ENCODE measurements around the gene ZNF662.

ZNF662 gene

GRCh38 chr3:42906070-42906847, at the start of gene ZNF662:
Gene ZNF662 (plus strand): TSS chr3:42906142. CDS start chr3:42908115, 1,973 bp downstream.
- no peak within 1 kb of the TSS for H3K27ac ChIP-seq (ENCODE audit: low read length)
- no peaks in the 10 kb centered on the region for H3K36me3 ChIP-seq (ENCODE audit: insufficient read depth, low read depth, low read length)
- H3K4me3 ChIP-seq (ENCODE audit: low read length) = no peak within 1 kb of the TSS
- H3K27me3 ChIP-seq (ENCODE audit: insufficient read depth, low read length) = no peaks in the 10 kb centered on the region
- H3K4me1 ChIP-seq (ENCODE audit: insufficient read depth, low read length) = no peaks in the 10 kb centered on the region
- H3K9me3 ChIP-seq (ENCODE audit: insufficient read depth, low read depth, low read length) = 0 out of 2 replicates have a peak, but pooled peaks cover 6% of the 10 kb centered on the region
- H3K9ac ChIP-seq (ENCODE audit: low read depth, low read length) = no peak within 1 kb of the TSS

DNA sequence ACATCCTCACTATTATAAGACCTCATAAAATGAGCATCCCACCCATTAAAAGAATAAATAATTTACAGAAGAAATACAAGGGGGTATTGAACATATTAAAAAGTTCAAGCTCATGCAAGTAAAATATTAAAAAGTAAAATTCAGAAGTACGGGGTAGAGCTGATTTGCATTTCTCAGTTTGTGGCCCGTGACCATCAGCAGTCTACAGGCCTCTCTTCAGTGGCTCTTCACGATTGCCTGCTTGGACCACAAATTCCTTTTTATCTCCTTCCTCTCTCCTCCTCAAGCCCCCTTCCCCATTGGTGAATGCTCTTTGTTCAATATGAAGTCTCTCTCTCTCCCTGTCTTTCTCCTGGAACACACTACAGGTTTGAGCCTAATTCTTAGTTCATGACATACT, 49.4 kb upstream of the ZNF662 start:
- no peaks in the 10 kb centered on the region for H3K4me1 ChIP-seq (ENCODE audit: insufficient read depth, low read length)
- no peak overlapping the region for H3K27ac ChIP-seq (ENCODE audit: low read length)
- H3K4me3 ChIP-seq (ENCODE audit: low read length) = no peak overlapping the region
- no peaks in the 10 kb centered on the region for H3K27me3 ChIP-seq (ENCODE audit: insufficient read depth, low read length)
- no peaks in the 10 kb centered on the region for H3K36me3 ChIP-seq (ENCODE audit: insufficient read depth, low read depth, low read length)
- H3K9me3 ChIP-seq (ENCODE audit: insufficient read depth, low read depth, low read length) = no peaks in the 10 kb centered on the region
- no peak overlapping the region for H3K9ac ChIP-seq (ENCODE audit: low read depth, low read length)

DNA sequence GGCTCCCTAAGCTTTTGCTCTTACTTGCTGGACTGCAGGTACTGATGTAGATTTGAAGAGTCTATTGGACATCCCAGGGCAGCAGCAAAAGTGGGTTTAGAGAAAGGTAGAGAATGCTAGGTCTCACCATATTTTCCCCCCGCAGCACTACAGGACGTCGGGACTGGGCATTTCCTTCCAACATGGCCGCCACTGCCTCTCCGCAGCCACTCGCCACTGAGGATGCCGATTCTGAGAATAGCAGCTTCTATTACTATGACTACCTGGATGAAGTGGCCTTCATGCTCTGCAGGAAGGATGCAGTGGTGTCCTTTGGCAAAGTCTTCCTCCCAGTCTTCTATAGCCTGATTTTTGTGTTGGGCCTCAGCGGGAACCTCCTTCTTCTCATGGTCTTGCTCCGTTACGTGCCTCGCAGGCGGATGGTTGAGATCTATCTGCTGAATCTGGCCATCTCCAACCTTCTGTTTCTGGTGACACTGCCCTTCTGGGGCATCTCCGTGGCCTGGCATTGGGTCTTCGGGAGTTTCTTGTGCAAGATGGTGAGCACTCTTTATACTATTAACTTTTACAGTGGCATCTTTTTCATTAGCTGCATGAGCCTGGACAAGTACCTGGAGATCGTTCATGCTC, 41.5 kb upstream of the ZNF662 start:
- H3K27me3 ChIP-seq (ENCODE audit: insufficient read depth, low read length) = no peaks in the 10 kb centered on the region
- H3K4me1 ChIP-seq (ENCODE audit: insufficient read depth, low read length) = no peaks in the 10 kb centered on the region
- no peaks in the 10 kb centered on the region for H3K9me3 ChIP-seq (ENCODE audit: insufficient read depth, low read depth, low read length)

GRCh38 chr3:42865256-42865655, 40.7 kb upstream of the ZNF662 start:
- no peaks in the 10 kb centered on the region for H3K27me3 ChIP-seq (ENCODE audit: insufficient read depth, low read length)

More for the DNA sequence above, 41.5 kb upstream of the ZNF662 start:
- no peak overlapping the region for H3K9ac ChIP-seq (ENCODE audit: low read depth, low read length)
- no peak overlapping the region for H3K4me3 ChIP-seq (ENCODE audit: low read length)
- H3K36me3 ChIP-seq (ENCODE audit: insufficient read depth, low read depth, low read length) = no peaks in the 10 kb centered on the region
- H3K27ac ChIP-seq (ENCODE audit: low read length) = no peak overlapping the region

DNA sequence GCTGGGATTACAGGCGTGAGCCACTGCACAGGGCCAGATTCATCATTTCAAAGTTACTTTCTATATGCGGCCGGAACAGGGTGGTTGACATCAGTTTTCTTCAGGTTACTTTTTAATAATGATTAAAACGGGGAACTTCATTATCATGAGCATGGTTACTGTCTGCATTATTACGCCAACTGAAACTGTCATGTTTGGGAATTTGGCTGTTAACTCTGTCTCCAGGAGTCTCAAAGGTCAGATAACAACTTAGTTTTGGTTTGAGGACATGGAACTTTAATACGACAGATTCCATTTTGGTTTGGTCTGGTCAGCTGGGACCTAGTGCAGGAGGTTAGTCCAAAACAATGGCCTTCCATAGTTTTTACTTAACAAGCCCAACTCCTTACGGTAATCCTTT, 38.8 kb upstream of the ZNF662 start:
- no peak overlapping the region for H3K9ac ChIP-seq (ENCODE audit: low read depth, low read length)
- no peaks in the 10 kb centered on the region for H3K4me1 ChIP-seq (ENCODE audit: insufficient read depth, low read length)
- no peak overlapping the region for H3K4me3 ChIP-seq (ENCODE audit: low read length)
- H3K27me3 ChIP-seq (ENCODE audit: insufficient read depth, low read length) = no peaks in the 10 kb centered on the region
- H3K27ac ChIP-seq (ENCODE audit: low read length) = no peak overlapping the region
- no peaks in the 10 kb centered on the region for H3K36me3 ChIP-seq (ENCODE audit: insufficient read depth, low read depth, low read length)
- no peaks in the 10 kb centered on the region for H3K9me3 ChIP-seq (ENCODE audit: insufficient read depth, low read depth, low read length)

More at GRCh38 chr3:42865256-42865655, 40.7 kb upstream of the ZNF662 start:
- no peaks in the 10 kb centered on the region for H3K9me3 ChIP-seq (ENCODE audit: insufficient read depth, low read depth, low read length)
- H3K36me3 ChIP-seq (ENCODE audit: insufficient read depth, low read depth, low read length) = no peaks in the 10 kb centered on the region
- no peak overlapping the region for H3K4me3 ChIP-seq (ENCODE audit: low read length)
- no peak overlapping the region for H3K9ac ChIP-seq (ENCODE audit: low read depth, low read length)
- H3K27ac ChIP-seq (ENCODE audit: low read length) = no peak overlapping the region
- H3K4me1 ChIP-seq (ENCODE audit: insufficient read depth, low read length) = no peaks in the 10 kb centered on the region

GRCh38 chr3:42868841-42869240, 37.1 kb upstream of the ZNF662 start:
- H3K4me3 ChIP-seq (ENCODE audit: low read length) = no peak overlapping the region
- H3K36me3 ChIP-seq (ENCODE audit: insufficient read depth, low read depth, low read length) = no peaks in the 10 kb centered on the region
- no peak overlapping the region for H3K9ac ChIP-seq (ENCODE audit: low read depth, low read length)
- no peak overlapping the region for H3K27ac ChIP-seq (ENCODE audit: low read length)
- no peaks in the 10 kb centered on the region for H3K4me1 ChIP-seq (ENCODE audit: insufficient read depth, low read length)
- H3K9me3 ChIP-seq (ENCODE audit: insufficient read depth, low read depth, low read length) = no peaks in the 10 kb centered on the region
- no peaks in the 10 kb centered on the region for H3K27me3 ChIP-seq (ENCODE audit: insufficient read depth, low read length)

DNA sequence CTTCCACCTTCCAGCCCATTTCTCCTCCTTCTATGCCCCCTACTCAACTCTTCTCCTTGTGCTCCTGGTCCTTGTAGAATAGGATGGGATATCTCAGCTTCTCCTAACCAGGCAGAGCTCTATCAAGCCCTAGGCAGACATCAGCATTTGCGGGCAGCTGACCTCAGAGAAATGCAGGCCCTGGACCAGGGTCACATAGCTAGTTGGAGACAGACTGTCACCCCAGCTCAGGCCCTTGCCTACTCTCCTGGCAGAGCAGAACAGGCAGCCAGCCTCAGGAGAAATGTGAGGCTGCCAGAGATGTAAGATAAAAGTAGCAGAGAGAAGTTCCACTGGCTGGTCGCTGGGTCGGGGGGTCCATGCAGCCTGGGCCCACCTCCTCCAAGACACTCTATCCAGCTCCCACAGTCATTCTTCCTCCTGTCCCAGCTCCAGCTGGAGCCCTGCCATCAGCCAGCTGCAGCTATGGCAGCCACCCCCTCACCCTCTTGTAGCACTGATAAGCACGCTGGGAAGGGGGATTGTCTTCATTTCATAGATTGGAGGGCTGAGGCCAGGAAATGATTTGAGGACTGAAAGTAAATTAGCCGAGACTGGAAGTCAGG, 34.2 kb upstream of the ZNF662 start:
- Histone ChIP-seq H3K4me1 (ENCODE audit: insufficient read depth, low read length) (no peaks in the 10 kb centered on the region), H3K9me3 (ENCODE audit: insufficient read depth, low read depth, low read length) (no peaks in the 10 kb centered on the region), H3K9ac (ENCODE audit: low read depth, low read length) (no peak overlapping the region), H3K27me3 (ENCODE audit: insufficient read depth, low read length) (no peaks in the 10 kb centered on the region), H3K4me3 (ENCODE audit: low read length) (no peak overlapping the region), H3K27ac (ENCODE audit: low read length) (no peak overlapping the region), H3K36me3 (ENCODE audit: insufficient read depth, low read depth, low read length) (no peaks in the 10 kb centered on the region)

GRCh38 chr3:42872718-42873117, 33.2 kb upstream of the ZNF662 start:
- H3K4me1 ChIP-seq (ENCODE audit: insufficient read depth, low read length) = no peaks in the 10 kb centered on the region
- H3K36me3 ChIP-seq (ENCODE audit: insufficient read depth, low read depth, low read length) = no peaks in the 10 kb centered on the region
- H3K9ac ChIP-seq (ENCODE audit: low read depth, low read length) = no peak overlapping the region
- H3K9me3 ChIP-seq (ENCODE audit: insufficient read depth, low read depth, low read length) = no peaks in the 10 kb centered on the region
- no peak overlapping the region for H3K4me3 ChIP-seq (ENCODE audit: low read length)
- H3K27me3 ChIP-seq (ENCODE audit: insufficient read depth, low read length) = no peaks in the 10 kb centered on the region
- no peak overlapping the region for H3K27ac ChIP-seq (ENCODE audit: low read length)

DNA sequence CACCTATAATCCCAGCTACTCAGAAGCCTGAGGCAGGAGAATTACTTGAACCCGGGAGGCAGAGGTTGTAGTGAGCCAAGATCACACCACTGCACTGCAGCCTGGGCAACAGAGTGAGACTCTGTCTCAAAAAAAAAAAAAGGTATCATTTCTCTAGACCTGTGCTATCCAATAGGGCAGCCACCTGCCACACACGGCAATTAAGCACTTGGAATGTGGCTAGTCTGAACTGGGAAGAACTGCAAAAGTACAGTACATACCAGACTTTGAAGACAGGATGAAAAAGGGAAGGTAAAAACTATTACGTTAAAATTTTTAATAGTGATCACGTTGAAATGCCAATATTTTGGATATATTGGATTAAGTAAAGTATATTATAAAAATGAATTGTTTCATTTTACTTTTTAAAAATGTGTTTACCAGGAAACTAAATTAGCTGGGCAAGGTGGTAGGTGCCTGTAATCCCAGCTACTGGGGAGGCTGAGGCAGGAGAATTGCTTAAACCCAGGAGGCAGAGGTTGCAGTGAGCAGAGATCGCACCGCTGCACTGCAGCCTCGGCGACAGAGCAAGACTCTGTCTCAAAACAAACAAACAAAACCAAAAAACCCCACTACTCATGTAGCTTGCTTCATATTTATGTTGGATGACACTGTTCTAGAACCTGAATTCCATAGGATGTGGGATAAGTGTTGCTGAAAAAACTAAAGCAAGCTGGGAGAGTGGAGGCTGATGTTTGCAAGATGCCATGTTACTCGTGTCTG, 32.5 kb upstream of the ZNF662 start:
- Histone ChIP-seq H3K4me1 (ENCODE audit: insufficient read depth, low read length) (no peaks in the 10 kb centered on the region), H3K36me3 (ENCODE audit: insufficient read depth, low read depth, low read length) (no peaks in the 10 kb centered on the region), H3K27me3 (ENCODE audit: insufficient read depth, low read length) (no peaks in the 10 kb centered on the region), H3K4me3 (ENCODE audit: low read length) (no peak overlapping the region), H3K27ac (ENCODE audit: low read length) (no peak overlapping the region), H3K9me3 (ENCODE audit: insufficient read depth, low read depth, low read length) (no peaks in the 10 kb centered on the region), H3K9ac (ENCODE audit: low read depth, low read length) (no peak overlapping the region)

GRCh38 chr3:42874749-42875148, 31.2 kb upstream of the ZNF662 start:
- Histone ChIP-seq H3K27ac (ENCODE audit: low read length) (no peak overlapping the region), H3K4me1 (ENCODE audit: insufficient read depth, low read length) (no peaks in the 10 kb centered on the region), H3K36me3 (ENCODE audit: insufficient read depth, low read depth, low read length) (no peaks in the 10 kb centered on the region), H3K27me3 (ENCODE audit: insufficient read depth, low read length) (peaks cover 5% of the 10 kb centered on the region; the same call in 1 of the 2 replicates), H3K9ac (ENCODE audit: low read depth, low read length) (no peak overlapping the region), H3K9me3 (ENCODE audit: insufficient read depth, low read depth, low read length) (no peaks in the 10 kb centered on the region), H3K4me3 (ENCODE audit: low read length) (no peak overlapping the region)

- H3K9me3 ChIP-seq (ENCODE audit: insufficient read depth, low read depth, low read length) = no peaks in the 10 kb centered on the region
- H3K36me3 ChIP-seq (ENCODE audit: insufficient read depth, low read depth, low read length) = no peaks in the 10 kb centered on the region
- peaks cover 5% of the 10 kb centered on the region; the same call in 1 of the 2 replicates for H3K27me3 ChIP-seq (ENCODE audit: insufficient read depth, low read length)
- H3K9ac ChIP-seq (ENCODE audit: low read depth, low read length) = no peak within 1 kb of the TSS
- no peak within 1 kb of the TSS for H3K27ac ChIP-seq (ENCODE audit: low read length)
- H3K4me3 ChIP-seq (ENCODE audit: low read length) = no peak within 1 kb of the TSS
- no peaks in the 10 kb centered on the region for H3K4me1 ChIP-seq (ENCODE audit: insufficient read depth, low read length)
These were observed 30.4 kb upstream of the ZNF662 start, which contains the start of gene CYP8B1 for GRCh38 chr3:42875325-42876151. Gene CYP8B1 (minus strand): TSS chr3:42875879. CDS start chr3:42875816, 63 bp downstream.

Data from iPS-20b (cell line).